GM23338 (cell line): ENCODE measurements around the gene DLX5. TPM values are rescaled to one million over a fixed set of nuclear protein-coding genes. Genes with fewer than 3 reads are reported as not detected.

ENCODE experiments used
- ATAC-seq: fragments of 200-7000 bp; cut with Tn5 transposase; 3 replicates; pipeline ENCODE4 v1.9.1; 2020
- DNase-seq: peaks from one replicate; pipeline ENCODE4 v3.0.0-alpha.2; 2015; ENCODE audit warnings: low spot score
- H2AFZ ChIP-seq: fragments of 200-600 bp; sonication (generic); 2 replicates; pipeline ENCODE4 v1.8.0; 2016; ENCODE audit warnings: antibody characterized with exemption, mild to moderate bottlenecking, moderate library complexity
- H3F3A ChIP-seq: fragments of 200-600 bp; sonication (generic); replicated peaks from 2 replicates; pipeline ENCODE4 v1.8.0; 2017; ENCODE audit warnings: antibody characterized with exemption, mixed run types, low read depth
- H3K27ac ChIP-seq: fragments of 200-600 bp; sonication (generic); 2 replicates; pipeline ENCODE4 v1.6.1; 2016; ENCODE audit warnings: low read depth
- H3K27me3 ChIP-seq: fragments of 200-600 bp; sonication (generic); 2 replicates; pipeline ENCODE4 v1.8.0; 2016; ENCODE audit warnings: mild to moderate bottlenecking, mixed run types, moderate library complexity; ENCODE audit not compliant: insufficient read depth
- H3K36me3 ChIP-seq: fragments of 200-600 bp; sonication (generic); 2 replicates; pipeline ENCODE4 v1.8.0; 2016; ENCODE audit warnings: mild to moderate bottlenecking; ENCODE audit not compliant: insufficient read depth
- H3K4me1 ChIP-seq: fragments of 200-600 bp; sonication (generic); 2 replicates; pipeline ENCODE4 v1.8.0; 2016; ENCODE audit warnings: mild to moderate bottlenecking, moderate library complexity; ENCODE audit not compliant: insufficient read depth
- H3K4me2 ChIP-seq: fragments of 200-600 bp; sonication (generic); 2 replicates; pipeline ENCODE4 v1.7.1; 2017; ENCODE audit warnings: mixed run types
- H3K4me3 ChIP-seq: fragments of 200-600 bp; sonication (generic); 2 replicates; pipeline ENCODE4 v1.6.1; 2016; ENCODE audit warnings: mixed run types
- H3K79me2 ChIP-seq: fragments of 200-600 bp; sonication (generic); replicated peaks from 2 replicates; pipeline ENCODE4 v1.8.0; 2017; ENCODE audit warnings: mild to moderate bottlenecking; ENCODE audit not compliant: insufficient read depth
- H3K9me2 ChIP-seq: fragments of 200-600 bp; sonication (generic); 2 replicates; pipeline ENCODE4 v1.8.0; 2017; ENCODE audit not compliant: insufficient read depth
- H4K20me1 ChIP-seq: fragments of 200-600 bp; sonication (generic); replicated peaks from 2 replicates; pipeline ENCODE4 v1.8.0; 2017; ENCODE audit warnings: mild to moderate bottlenecking; ENCODE audit not compliant: insufficient read depth
- H3K27ac Mint-ChIP-seq: 2 replicates; pipeline ENCODE4 v1.8.0; 2020; ENCODE audit warnings: inconsistent platforms, mild to moderate bottlenecking, moderate library complexity, mixed read lengths
- H3K27me3 Mint-ChIP-seq: 3 replicates; pipeline ENCODE4 v1.8.0; 2022; ENCODE audit warnings: low read depth, mild to moderate bottlenecking, moderate library complexity, mixed read lengths, inconsistent platforms; ENCODE audit not compliant: insufficient read depth, poor library complexity
- H3K36me3 Mint-ChIP-seq: 3 replicates; pipeline ENCODE4 v1.8.0; 2021; ENCODE audit warnings: low read depth, mild to moderate bottlenecking, inconsistent platforms, moderate library complexity, mixed read lengths
- H3K4me1 Mint-ChIP-seq: 3 replicates; pipeline ENCODE4 v1.8.0; 2020; ENCODE audit warnings: mild to moderate bottlenecking, inconsistent platforms, mixed read lengths
- H3K4me3 Mint-ChIP-seq: 3 replicates; pipeline ENCODE4 v1.8.0; 2021; ENCODE audit warnings: moderate library complexity, mild to moderate bottlenecking, inconsistent platforms, mixed read lengths
- H3K9me3 Mint-ChIP-seq: 3 replicates; pipeline ENCODE4 v1.8.0; 2020; ENCODE audit warnings: moderate library complexity, mild to moderate bottlenecking, inconsistent platforms, mixed read lengths
- CREB1 ChIP-seq: fragments of 250-450 bp; sonication (Bioruptor Pico); IDR thresholded peaks from 2 replicates; pipeline ENCODE4 v1.5.0; 2020; ENCODE audit warnings: low read depth, mild to moderate bottlenecking, moderate library complexity
- CTCF ChIP-seq, 2 experiments: fragments of 200-600 bp in 1 of 2; sonication (generic) in 1 of 2; conservative IDR thresholded peaks; 2 replicates each; pipeline versions ENCODE4 v1.5.1 to v1.6.1; 2016 to 2017; ENCODE audit warnings: antibody characterized with exemption in 2 of 2, low read depth in 2 of 2, mild to moderate bottlenecking in 2 of 2, moderate library complexity in 1 of 2
- EZH2 ChIP-seq: fragments of 200-600 bp; sonication (generic); IDR thresholded peaks from one replicate; pipeline ENCODE4 v1.8.0; 2017; ENCODE audit warnings: antibody characterized with exemption, mild to moderate bottlenecking, low read depth; ENCODE audit not compliant: unreplicated experiment
- EZH2phosphoT487 ChIP-seq: fragments of 200-600 bp; sonication (generic); IDR thresholded peaks from one replicate; pipeline ENCODE4 v1.8.1; 2018; ENCODE audit warnings: antibody characterized with exemption; ENCODE audit not compliant: unreplicated experiment
- JUNB ChIP-seq: IDR thresholded peaks from one replicate; pipeline ENCODE4 v1.6.1; 2016; ENCODE audit warnings: antibody characterized with exemption; ENCODE audit not compliant: unreplicated experiment
- NANOG ChIP-seq: IDR thresholded peaks from 2 replicates; pipeline ENCODE4 v1.6.1; 2016; ENCODE audit warnings: antibody characterized with exemption, borderline replicate concordance
- POLR2AphosphoS5 ChIP-seq: IDR thresholded peaks from 2 replicates; pipeline ENCODE4 v1.6.1; 2016; ENCODE audit warnings: antibody characterized with exemption, low read depth
- STAT1 ChIP-seq: IDR thresholded peaks from one replicate; pipeline ENCODE4 v1.6.1; 2016; ENCODE audit warnings: antibody characterized with exemption; ENCODE audit not compliant: unreplicated experiment
- ZNF114 ChIP-seq: fragments of 250-450 bp; sonication (Bioruptor Pico); IDR thresholded peaks from 2 replicates; pipeline ENCODE4 v1.5.0; 2020; ENCODE audit warnings: mild to moderate bottlenecking, moderate library complexity
- ZNF331 ChIP-seq: fragments of 250-450 bp; sonication (Bioruptor Pico); IDR thresholded peaks from 2 replicates; pipeline ENCODE4 v1.5.0; 2020; ENCODE audit warnings: low read depth, mild to moderate bottlenecking, moderate library complexity
- ZNF462 ChIP-seq: fragments of 250-450 bp; sonication (Bioruptor Pico); IDR thresholded peaks from 2 replicates; pipeline ENCODE4 v1.5.0; 2020; ENCODE audit warnings: mild to moderate bottlenecking, moderate library complexity
- polyA plus RNA-seq: library from polyadenylated mRNA; unstranded; fragments of >200 nt; fragmentation: Nextera tagmentation; extraction: Ambion mirVana; gene quantifications from 2 replicates; pipeline ENCODE4 v1.2.1, GENCODE V29; 2016
- total RNA-seq: library from RNA; depleted of rRNA; stranded (reverse); fragments of >200 nt; shearing (Covaris generic); gene quantifications from 2 replicates; pipeline ENCODE4 v1.2.3, GENCODE V29; 2014
- TF ChIP-seq, protein P1 (sequence below): IDR thresholded peaks from 2 replicates; pipeline ENCODE4 v1.6.1; 2016; ENCODE audit warnings: antibody characterized with exemption
- TF ChIP-seq, protein P2 (sequence below): IDR thresholded peaks from one replicate; pipeline ENCODE4 v1.6.1; 2018; ENCODE audit warnings: antibody characterized with exemption; ENCODE audit not compliant: unreplicated experiment

The DLX5 gene
- total and polyA plus RNA-seq, 2 experiments from 2014 or later, result not detected

- Mint-ChIP-seq H3K4me1 (no peaks in the 10 kb centered on the region), H3K9me3 (no peaks in the 10 kb centered on the region), H3K27me3 (peaks cover 2% of the 10 kb centered on the region), H3K27ac (no peak overlapping the region), H3K36me3 (no peaks in the 10 kb centered on the region), H3K4me3 (no peak overlapping the region)
- H2AFZ ChIP-seq, result no peak overlapping the region
- no peaks in the 10 kb centered on the region for H3K27me3 ChIP-seq
- H3K4me2 ChIP-seq, result no peak overlapping the region
- ATAC-seq (no peak), DNase-seq (no peak)
- H3K9me2 ChIP-seq, result 0 out of 2 replicates have a peak, but pooled peaks cover 2% of the 10 kb centered on the region
- H3K27ac ChIP-seq, result no peak overlapping the region
- TF ChIP-seq ZNF114 (CRISPR knock-in tag), result no peak
- TF ChIP-seq, protein P1, sequence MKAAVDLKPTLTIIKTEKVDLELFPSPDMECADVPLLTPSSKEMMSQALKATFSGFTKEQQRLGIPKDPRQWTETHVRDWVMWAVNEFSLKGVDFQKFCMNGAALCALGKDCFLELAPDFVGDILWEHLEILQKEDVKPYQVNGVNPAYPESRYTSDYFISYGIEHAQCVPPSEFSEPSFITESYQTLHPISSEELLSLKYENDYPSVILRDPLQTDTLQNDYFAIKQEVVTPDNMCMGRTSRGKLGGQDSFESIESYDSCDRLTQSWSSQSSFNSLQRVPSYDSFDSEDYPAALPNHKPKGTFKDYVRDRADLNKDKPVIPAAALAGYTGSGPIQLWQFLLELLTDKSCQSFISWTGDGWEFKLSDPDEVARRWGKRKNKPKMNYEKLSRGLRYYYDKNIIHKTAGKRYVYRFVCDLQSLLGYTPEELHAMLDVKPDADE, result no peak
- TF ChIP-seq EZH2, result no peak
- no peak for TF ChIP-seq NANOG
- no peak for TF ChIP-seq STAT1
- no peak for TF ChIP-seq ZNF331
- TF ChIP-seq CTCF (conservative IDR thresholded peaks at IDR 0.05; ENCODE audit: low read depth in 2 of 2), result no peak
- TF ChIP-seq EZH2phosphoT487, result no peak
- TF ChIP-seq POLR2AphosphoS5, result no peak
- TF ChIP-seq CREB1 (CRISPR knock-in tag), result no peak
- TF ChIP-seq ZNF462 (CRISPR knock-in tag), result no peak
- TF ChIP-seq JUNB, result no peak
- TF ChIP-seq, protein P2, sequence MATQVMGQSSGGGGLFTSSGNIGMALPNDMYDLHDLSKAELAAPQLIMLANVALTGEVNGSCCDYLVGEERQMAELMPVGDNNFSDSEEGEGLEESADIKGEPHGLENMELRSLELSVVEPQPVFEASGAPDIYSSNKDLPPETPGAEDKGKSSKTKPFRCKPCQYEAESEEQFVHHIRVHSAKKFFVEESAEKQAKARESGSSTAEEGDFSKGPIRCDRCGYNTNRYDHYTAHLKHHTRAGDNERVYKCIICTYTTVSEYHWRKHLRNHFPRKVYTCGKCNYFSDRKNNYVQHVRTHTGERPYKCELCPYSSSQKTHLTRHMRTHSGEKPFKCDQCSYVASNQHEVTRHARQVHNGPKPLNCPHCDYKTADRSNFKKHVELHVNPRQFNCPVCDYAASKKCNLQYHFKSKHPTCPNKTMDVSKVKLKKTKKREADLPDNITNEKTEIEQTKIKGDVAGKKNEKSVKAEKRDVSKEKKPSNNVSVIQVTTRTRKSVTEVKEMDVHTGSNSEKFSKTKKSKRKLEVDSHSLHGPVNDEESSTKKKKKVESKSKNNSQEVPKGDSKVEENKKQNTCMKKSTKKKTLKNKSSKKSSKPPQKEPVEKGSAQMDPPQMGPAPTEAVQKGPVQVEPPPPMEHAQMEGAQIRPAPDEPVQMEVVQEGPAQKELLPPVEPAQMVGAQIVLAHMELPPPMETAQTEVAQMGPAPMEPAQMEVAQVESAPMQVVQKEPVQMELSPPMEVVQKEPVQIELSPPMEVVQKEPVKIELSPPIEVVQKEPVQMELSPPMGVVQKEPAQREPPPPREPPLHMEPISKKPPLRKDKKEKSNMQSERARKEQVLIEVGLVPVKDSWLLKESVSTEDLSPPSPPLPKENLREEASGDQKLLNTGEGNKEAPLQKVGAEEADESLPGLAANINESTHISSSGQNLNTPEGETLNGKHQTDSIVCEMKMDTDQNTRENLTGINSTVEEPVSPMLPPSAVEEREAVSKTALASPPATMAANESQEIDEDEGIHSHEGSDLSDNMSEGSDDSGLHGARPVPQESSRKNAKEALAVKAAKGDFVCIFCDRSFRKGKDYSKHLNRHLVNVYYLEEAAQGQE, result no peak
- no peaks in the 10 kb centered on the region for H3F3A ChIP-seq
- no peaks in the 10 kb centered on the region; the same call in 1 of the 2 replicates for H4K20me1 ChIP-seq
- no peak overlapping the region for H3K4me3 ChIP-seq
- H3K4me1 ChIP-seq, result no peaks in the 10 kb centered on the region
- no peaks in the 10 kb centered on the region for H3K79me2 ChIP-seq
- no peaks in the 10 kb centered on the region for H3K36me3 ChIP-seq
These were observed 53.9 kb downstream of the DLX5 start for GRCh38 chr7:96970739-96971138.
